B cell (primary cell): ENCODE data around the gene GADD45A. TPM values are rescaled to one million over a fixed set of nuclear protein-coding genes. Genes with fewer than 3 reads are reported as not detected.
"Not testable (repeated sequence)": the region's sequence is repeated elsewhere in the genome, so short reads cannot be mapped to it uniquely, and the experiment has no call there.

ENCODE experiments used
- ATAC-seq: fragments of 200-7000 bp; cut with Tn5 transposase; one replicate; pipeline ENCODE4 v1.10.0; 2021; ENCODE audit warnings: low read depth, mild to moderate bottlenecking, moderate number of reproducible peaks, moderate library complexity
- CTCF ChIA-PET: fragments of 350-600 bp; sonication (Branson Sonifier 250); formaldehyde crosslinking; loops from one replicate; lab custom pipeline; 2021; ENCODE audit warnings: antibody characterized with exemption, inconsistent platforms; lab: Charles Lee
- POLR2A ChIA-PET: fragments of 350-600 bp; sonication (Branson Sonifier 250); formaldehyde crosslinking; loops from one replicate; lab custom pipeline; 2021; ENCODE audit warnings: antibody characterized with exemption; lab: Charles Lee
- DNase-seq: peaks from one replicate; pipeline ENCODE4 v3.0.0; 2013
- H2AFZ ChIP-seq: 2 replicates; pipeline ENCODE4 v1.6.1; 2012; ENCODE audit warnings: mild to moderate bottlenecking, low read depth, low read length; ENCODE audit not compliant: insufficient read depth, poor library complexity, severe bottlenecking
- H3K27ac ChIP-seq, 2 donors: 1 replicate in 1 of 2; 2 replicates in 1 of 2; pipeline ENCODE4 v1.5.1; 2012 to 2013; ENCODE audit warnings: low read length in 2 of 2, mild to moderate bottlenecking in 2 of 2, moderate library complexity in 1 of 2
- H3K27me3 ChIP-seq, 4 experiments: fragments of 200-600 bp in 1 of 4; sonication (generic) in 1 of 4; replicated peaks in 1 of 4; 1 replicate in 2 of 4; 2 replicates in 2 of 4; pipeline versions ENCODE4 v1.6.1 to v1.7.0; 2013 to 2016; ENCODE audit warnings: low read length in 3 of 4, mild to moderate bottlenecking in 2 of 4, mixed read lengths in 1 of 4, moderate library complexity in 1 of 4; ENCODE audit not compliant: insufficient read depth in 4 of 4, control insufficient read depth in 3 of 4; ENCODE audit errors: control extremely low read depth in 1 of 4
- H3K36me3 ChIP-seq, 2 experiments: replicated peaks in 1 of 2; 1 replicate in 1 of 2; 2 replicates in 1 of 2; pipeline versions ENCODE4 v1.6.1 to v1.7.1; 2013; ENCODE audit warnings: low read length in 1 of 2; ENCODE audit not compliant: insufficient read depth in 2 of 2, control insufficient read depth in 1 of 2; ENCODE audit errors: control extremely low read depth in 1 of 2, extremely low read depth in 1 of 2
- H3K4me1 ChIP-seq, 2 donors: fragments of 200-600 bp in 1 of 2; sonication (generic) in 1 of 2; 1 replicate in 1 of 2; 2 replicates in 1 of 2; pipeline versions ENCODE4 v1.5.1 to v1.6.1; 2013 to 2017; ENCODE audit warnings: low read length in 2 of 2; ENCODE audit not compliant: control insufficient read depth in 2 of 2, insufficient read depth in 2 of 2
- H3K4me2 ChIP-seq: replicated peaks from 2 replicates; pipeline ENCODE3; 2012; ENCODE audit warnings: mild to moderate bottlenecking, low read depth, low read length; ENCODE audit not compliant: poor library complexity, severe bottlenecking
- H3K4me3 ChIP-seq, 5 experiments: fragments of 200-600 bp in 1 of 5; sonication (generic) in 1 of 5; 1 replicate in 3 of 5; 2 replicates in 2 of 5; pipeline versions ENCODE4 v1.5.1 to v1.7.0; 2011 to 2016; ENCODE audit warnings: low read length in 4 of 5, mild to moderate bottlenecking in 4 of 5, low read depth in 2 of 5, control low read depth in 1 of 5, moderate library complexity in 1 of 5; ENCODE audit not compliant: insufficient read depth in 1 of 5; ENCODE audit errors: control extremely low read depth in 1 of 5, extremely low read depth in 1 of 5
- H3K79me2 ChIP-seq: fragments of 200-600 bp; sonication (generic); one replicate; pipeline ENCODE4 v1.6.0; 2016; ENCODE audit warnings: low read length; ENCODE audit not compliant: control insufficient read depth, insufficient read depth
- H3K9ac ChIP-seq: fragments of 200-600 bp; sonication (generic); 2 replicates; pipeline ENCODE4 v1.6.1; 2017; ENCODE audit warnings: mild to moderate bottlenecking, low read length, moderate library complexity
- H3K9me3 ChIP-seq, 3 donors: one replicate each; pipeline versions ENCODE4 v1.6.1 to v1.7.1; 2013; ENCODE audit warnings: low read length in 2 of 3; ENCODE audit not compliant: control insufficient read depth in 2 of 3, insufficient read depth in 1 of 3; ENCODE audit errors: control extremely low read depth in 1 of 3
- H4K20me1 ChIP-seq: 2 replicates; pipeline ENCODE4 v1.6.0; 2012; ENCODE audit warnings: mild to moderate bottlenecking, low read length; ENCODE audit not compliant: insufficient read depth, control insufficient read depth, poor library complexity, severe bottlenecking
- H3K27ac Mint-ChIP-seq: one replicate; pipeline ENCODE4 v1.8.0; 2021; ENCODE audit warnings: mixed read lengths
- H3K27me3 Mint-ChIP-seq: one replicate; pipeline ENCODE4 v1.8.0; 2021; ENCODE audit warnings: mixed read lengths
- H3K4me1 Mint-ChIP-seq: one replicate; pipeline ENCODE4 v1.8.0; 2021; ENCODE audit warnings: mixed read lengths
- H3K4me3 Mint-ChIP-seq: one replicate; pipeline ENCODE4 v1.8.0; 2021; ENCODE audit warnings: mixed read lengths
- H3K9me3 Mint-ChIP-seq: one replicate; pipeline ENCODE4 v1.8.0; 2022; ENCODE audit warnings: mixed read lengths; ENCODE audit not compliant: insufficient read depth
- EZH2 ChIP-seq: IDR thresholded peaks from 2 replicates; pipeline ENCODE4 v1.6.1; 2012; ENCODE audit warnings: borderline replicate concordance, low read depth, mild to moderate bottlenecking, moderate library complexity, low read length; ENCODE audit not compliant: insufficient read depth, poor library complexity, severe bottlenecking
- WGBS: methylation state at CpG from one replicate; pipeline ENCODE4 v1.1.5; 2013; ENCODE audit warnings: missing lambda C conversion rate; ENCODE audit not compliant: insufficient coverage; 5-methylcytosine and 5-hydroxymethylcytosine counted together
- intact Hi-C: fragments of 100-400 bp; cut with micrococcal nuclease; formaldehyde crosslinking; loops from one replicate; pipeline ENCODE4 v1.10.0; 2022
- polyA plus RNA-seq: library from polyadenylated mRNA; depleted of rRNA; stranded (reverse); fragments of >200 nt; gene quantifications from 2 replicates; pipeline ENCODE4 v1.2.3, GENCODE V29; 2012
- total RNA-seq, 2 donors: library from RNA; stranded (reverse); fragments of 120-200 nt in 1 of 2; gene quantifications; 1 replicate in 1 of 2; 2 replicates in 1 of 2; pipeline versions ENCODE4 v1.2.3 to v1.2.4, GENCODE V29; 2013 to 2022
- TF ChIP-seq, protein P1 (sequence below): fragments of 200-600 bp; IDR thresholded peaks from one replicate; pipeline ENCODE4 v1.8.0; 2022; ENCODE audit warnings: antibody characterized with exemption, mild to moderate bottlenecking

The GADD45A gene
- total and polyA plus RNA-seq, 2 donors (not counting 1 experiment from before 2014, with no cell fraction given): 11.6 to 21.1 TPM

DNA sequence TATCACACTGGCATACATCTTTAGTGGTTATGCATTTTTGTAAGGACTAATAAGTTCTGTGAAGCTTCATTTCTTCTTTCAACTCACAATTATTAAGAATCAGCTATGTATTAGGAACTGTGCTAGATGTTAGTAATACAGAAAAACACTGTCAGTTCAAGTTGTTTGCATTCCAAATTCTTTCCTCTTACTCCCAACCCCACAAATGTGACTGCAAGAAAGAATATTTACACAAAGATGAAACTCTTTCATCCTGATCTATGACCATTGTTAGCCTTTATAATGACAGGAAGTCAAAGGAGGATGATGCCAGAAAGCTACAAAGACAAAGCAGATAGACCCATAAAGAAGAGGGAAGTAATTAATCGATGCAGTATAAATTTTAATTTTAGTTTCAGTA, 21.0 kb upstream of the GADD45A start:
- no peaks in the 10 kb centered on the region for H4K20me1 ChIP-seq
- H3K9ac ChIP-seq: no peak overlapping the region
- H3K36me3 ChIP-seq: no peaks in the 10 kb centered on the region
- ChIA-PET POLR2A (no interaction called here), CTCF (no interaction called here)
- H3K9me3 Mint-ChIP-seq: no peaks in the 10 kb centered on the region
- H3K79me2 ChIP-seq: no peaks in the 10 kb centered on the region
- no peak overlapping the region for H3K27ac Mint-ChIP-seq
- no peaks in the 10 kb centered on the region for H3K4me1 Mint-ChIP-seq
- H3K27me3 ChIP-seq: no peaks in the 10 kb centered on the region
- TF ChIP-seq EZH2: no peak
- TF ChIP-seq, protein P1, sequence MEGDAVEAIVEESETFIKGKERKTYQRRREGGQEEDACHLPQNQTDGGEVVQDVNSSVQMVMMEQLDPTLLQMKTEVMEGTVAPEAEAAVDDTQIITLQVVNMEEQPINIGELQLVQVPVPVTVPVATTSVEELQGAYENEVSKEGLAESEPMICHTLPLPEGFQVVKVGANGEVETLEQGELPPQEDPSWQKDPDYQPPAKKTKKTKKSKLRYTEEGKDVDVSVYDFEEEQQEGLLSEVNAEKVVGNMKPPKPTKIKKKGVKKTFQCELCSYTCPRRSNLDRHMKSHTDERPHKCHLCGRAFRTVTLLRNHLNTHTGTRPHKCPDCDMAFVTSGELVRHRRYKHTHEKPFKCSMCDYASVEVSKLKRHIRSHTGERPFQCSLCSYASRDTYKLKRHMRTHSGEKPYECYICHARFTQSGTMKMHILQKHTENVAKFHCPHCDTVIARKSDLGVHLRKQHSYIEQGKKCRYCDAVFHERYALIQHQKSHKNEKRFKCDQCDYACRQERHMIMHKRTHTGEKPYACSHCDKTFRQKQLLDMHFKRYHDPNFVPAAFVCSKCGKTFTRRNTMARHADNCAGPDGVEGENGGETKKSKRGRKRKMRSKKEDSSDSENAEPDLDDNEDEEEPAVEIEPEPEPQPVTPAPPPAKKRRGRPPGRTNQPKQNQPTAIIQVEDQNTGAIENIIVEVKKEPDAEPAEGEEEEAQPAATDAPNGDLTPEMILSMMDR: no peak
- DNase-seq: no peak
- ATAC-seq: no peak
- no peak overlapping the region for H2AFZ ChIP-seq
- H3K4me1 ChIP-seq: no peaks in the 10 kb centered on the region
- no CpG with 5 or more reads among the region's 1 CpG for WGBS
- H3K27ac ChIP-seq: no peak overlapping the region
- intact Hi-C loops: no loop called here
- no peak overlapping the region for H3K4me3 ChIP-seq
- no peak overlapping the region for H3K4me3 Mint-ChIP-seq
- H3K4me2 ChIP-seq: no peak overlapping the region
- H3K27me3 Mint-ChIP-seq: peaks cover 36% of the 10 kb centered on the region
- H3K9me3 ChIP-seq: no peaks in the 10 kb centered on the region

DNA sequence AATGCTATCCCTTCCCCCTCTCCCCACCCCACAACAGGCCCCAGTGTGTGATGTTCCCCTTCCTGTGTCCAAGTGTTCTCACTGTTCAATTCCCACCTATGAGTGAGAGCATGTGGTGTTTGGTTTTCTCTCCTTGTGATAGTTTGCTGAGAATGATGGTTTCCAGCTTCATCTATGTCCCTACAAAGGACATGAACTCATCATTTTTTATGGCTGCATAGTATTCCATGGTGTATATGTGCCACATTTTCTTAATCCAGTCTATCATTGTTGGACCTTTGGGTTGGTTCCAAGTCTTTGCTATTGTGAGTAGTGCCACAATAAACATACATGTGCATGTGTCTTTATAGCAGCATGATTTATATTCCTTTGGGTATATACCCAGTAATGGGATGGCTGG, 19.7 kb upstream of the GADD45A start:
- not testable (repeated sequence) for H3K4me1 Mint-ChIP-seq

More for the DNA sequence above, 19.7 kb upstream of the GADD45A start:
- H3K9me3 ChIP-seq, H3K4me3 ChIP-seq, H3K9ac ChIP-seq, H3K27me3 ChIP-seq, H3K36me3 ChIP-seq, H4K20me1 ChIP-seq, H3K4me2 ChIP-seq, H3K79me2 ChIP-seq, POLR2A ChIA-PET, H3K9me3 Mint-ChIP-seq, intact Hi-C loops, CTCF ChIA-PET, H3K4me3 Mint-ChIP-seq, DNase-seq, ATAC-seq, H3K4me1 ChIP-seq, H2AFZ ChIP-seq, H3K27ac ChIP-seq, H3K27ac Mint-ChIP-seq: not testable (repeated sequence)
- H3K27me3 Mint-ChIP-seq: peaks cover 32% of the 10 kb centered on the region
